GM20431 (cell line): Measurements from ENCODE around the gene ADCYAP1R1.

Source experiments
- in situ Hi-C: fragments of 300-500 bp; cut with MseI, MboI; formaldehyde crosslinking; loops from one replicate; pipeline ENCODE4 v1.15.0; 2020; ENCODE audit warnings: low sequenced_read_pairs; ENCODE audit not compliant: unreplicated experiment

Gene ADCYAP1R1

DNA sequence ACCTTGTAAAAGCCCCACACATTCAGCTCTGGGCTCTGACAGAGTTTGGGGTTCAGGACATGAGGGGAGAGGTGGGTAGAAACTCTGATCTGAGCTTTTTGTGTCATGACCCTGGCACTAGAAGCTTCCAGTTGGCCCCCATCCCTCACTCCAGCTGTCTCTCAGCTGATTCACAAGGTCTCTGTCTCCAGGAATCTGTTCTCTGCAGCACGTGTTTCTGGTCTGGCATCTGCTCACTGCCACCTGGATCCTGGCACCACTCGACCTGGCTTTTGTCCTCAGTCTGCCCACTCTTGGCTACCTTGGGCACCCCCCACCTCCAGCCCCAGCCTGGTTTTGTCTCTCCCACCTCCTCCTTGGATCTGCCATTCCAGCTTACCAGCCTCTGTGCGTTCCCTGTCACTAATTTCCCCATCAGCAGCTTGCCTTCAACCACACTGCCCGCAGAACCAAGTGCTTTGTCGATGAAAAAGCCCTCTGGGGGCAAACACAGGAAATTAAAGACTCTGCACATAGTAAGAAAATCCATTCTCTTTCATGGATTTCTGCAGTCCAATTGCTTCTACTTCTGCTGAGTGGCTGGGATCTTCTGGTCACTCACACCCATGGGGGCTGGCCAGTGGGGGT, 18.3 kb upstream of the ADCYAP1R1 start:
- in situ Hi-C loops: no loop called here

DNA sequence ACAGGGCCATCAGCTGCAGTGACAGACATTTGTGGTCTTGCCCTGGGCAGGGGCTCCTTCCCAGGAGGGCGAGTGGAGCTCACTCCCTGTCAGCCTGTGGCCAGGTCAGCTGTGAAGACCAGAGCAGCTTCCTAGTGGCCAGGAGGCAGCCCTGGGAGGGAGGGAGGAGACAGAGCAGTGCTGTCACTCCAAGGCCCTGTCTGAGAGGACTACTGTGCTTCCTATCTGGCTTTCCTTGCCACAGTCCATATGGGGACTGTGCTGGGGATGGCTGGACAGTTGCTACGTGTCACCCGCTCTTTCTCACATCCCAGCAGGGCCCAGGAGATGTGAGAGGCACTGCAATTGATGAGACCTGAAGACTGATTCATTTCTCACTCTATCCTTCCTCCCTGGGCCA, 15.2 kb upstream of the ADCYAP1R1 start:
- in situ Hi-C loops: no loop called here

GRCh38 chr7:31043051-31043471, 9.0 kb upstream of the ADCYAP1R1 start:
- in situ Hi-C loops: no loop called here

DNA sequence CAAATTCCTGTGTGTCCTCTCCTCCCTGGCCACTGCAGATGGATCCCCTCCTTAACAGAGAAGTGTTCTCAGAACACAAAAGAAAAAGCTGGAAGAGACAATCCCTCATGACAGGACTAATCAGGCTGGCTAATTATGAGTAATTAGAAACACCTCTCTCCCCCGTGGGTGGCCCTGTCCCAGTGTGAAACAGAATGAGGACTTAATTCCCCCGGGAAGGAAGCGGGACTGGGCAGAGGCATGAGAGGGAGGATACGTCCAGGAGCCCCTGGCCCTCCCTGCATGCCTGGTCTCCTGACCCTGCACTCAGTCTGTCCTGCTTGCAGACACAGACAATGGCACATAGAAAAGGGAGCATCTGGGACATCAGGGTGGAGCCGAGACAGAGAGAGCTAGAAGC, 7.6 kb upstream of the ADCYAP1R1 start:
- in situ Hi-C loops: no loop called here

GRCh38 chr7:31046723-31047122, 5.4 kb upstream of the ADCYAP1R1 start:
- in situ Hi-C loops: no loop called here

GRCh38 chr7:31047313-31048146, 4.6 kb upstream of the ADCYAP1R1 start:
- in situ Hi-C loops: no loop called here

DNA sequence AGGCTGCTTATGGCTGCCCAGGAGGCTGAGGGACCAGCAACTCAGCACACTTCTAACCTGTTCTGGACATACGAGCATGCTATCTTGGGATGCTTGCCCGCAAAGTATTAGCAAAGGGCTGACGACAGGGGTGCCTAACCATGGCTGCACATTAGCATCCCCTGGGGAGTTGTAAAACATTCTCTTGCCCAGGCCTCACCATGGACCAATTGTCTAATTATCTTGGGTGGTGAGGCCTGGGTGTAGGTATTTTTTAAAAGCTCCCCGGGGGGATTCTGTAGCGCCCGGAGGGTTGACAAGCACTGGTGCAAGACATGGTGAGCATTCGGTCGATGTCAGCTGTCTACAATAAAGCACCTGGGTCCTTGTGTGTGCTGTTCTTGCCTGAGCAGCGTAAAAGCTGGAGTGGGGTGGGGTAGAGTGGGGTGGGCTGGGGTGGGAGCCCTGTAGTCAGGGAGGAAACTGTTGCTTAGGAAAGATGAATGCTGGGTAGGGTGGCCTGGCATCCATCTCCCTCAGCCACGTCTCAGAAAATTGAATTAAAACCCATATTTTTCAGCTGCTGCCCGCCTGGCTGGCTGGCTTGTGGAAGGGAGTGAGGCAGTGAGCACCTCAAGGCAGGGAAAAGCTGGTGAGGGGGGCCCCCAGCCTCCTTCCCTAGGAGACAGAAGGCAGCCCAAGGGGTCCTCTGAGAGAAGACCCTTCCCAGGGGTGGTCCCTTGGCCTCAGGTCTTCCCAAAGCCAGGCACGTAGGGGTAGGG, 2.9 kb upstream of the ADCYAP1R1 start:
- in situ Hi-C loops: no loop called here

DNA sequence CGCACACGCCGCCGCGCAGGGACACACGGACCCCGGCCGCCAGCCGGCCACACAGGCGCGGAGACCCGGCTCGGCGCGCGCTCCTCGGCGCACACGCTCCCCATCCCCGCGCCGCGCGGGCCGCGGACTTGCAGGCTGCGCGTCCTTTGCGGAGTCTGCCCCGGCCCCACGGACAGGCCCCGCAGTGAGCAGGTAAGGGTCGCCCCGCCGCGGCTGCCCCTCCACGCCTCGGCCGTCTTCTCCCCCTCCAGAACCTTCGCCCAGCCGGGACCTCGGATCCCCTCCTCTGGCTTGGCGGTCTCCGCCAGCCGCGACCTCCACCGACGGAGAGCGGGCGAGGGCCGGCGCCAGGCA, 356 bp downstream of the ADCYAP1R1 start:
- in situ Hi-C loops: no loop called here

GRCh38 chr7:31052841-31053601, 913 bp downstream of the ADCYAP1R1 start:
- in situ Hi-C loops: no loop called here

GRCh38 chr7:31053986-31054385, 1.9 kb downstream of the ADCYAP1R1 start:
- in situ Hi-C loops: no loop called here

DNA sequence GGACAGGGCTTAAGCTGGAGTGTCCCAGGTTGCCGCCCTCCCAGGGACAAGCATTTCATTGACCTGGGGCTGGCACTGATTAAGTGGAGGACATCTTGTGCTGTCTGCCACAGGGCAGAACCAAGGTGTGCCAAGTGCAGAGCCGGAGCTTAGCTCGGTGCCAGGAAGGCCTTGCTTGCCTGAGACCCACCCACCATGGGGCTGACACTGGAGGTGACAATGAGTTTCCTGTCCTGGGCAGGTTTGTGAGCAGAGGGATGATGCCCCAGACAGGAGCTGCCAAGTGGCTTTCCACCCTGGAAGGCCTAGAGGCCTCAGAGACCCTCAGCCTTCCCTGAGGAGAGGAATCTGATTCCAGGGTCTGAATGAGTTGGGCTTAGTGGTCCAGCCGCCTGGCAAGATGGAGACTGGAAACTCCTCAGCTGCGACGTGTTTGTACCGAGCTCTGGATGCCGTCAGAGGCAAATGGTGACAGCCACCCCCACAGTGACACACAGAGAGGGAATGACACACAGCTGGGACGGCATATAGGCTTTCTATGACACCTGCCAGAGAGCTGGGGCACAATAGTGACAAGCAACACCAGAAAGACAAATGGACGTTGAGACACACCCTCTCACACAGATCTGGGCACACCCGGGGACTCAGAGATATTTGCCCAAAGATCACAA, 2.6 kb downstream of the ADCYAP1R1 start:
- in situ Hi-C loops: no loop called here

DNA sequence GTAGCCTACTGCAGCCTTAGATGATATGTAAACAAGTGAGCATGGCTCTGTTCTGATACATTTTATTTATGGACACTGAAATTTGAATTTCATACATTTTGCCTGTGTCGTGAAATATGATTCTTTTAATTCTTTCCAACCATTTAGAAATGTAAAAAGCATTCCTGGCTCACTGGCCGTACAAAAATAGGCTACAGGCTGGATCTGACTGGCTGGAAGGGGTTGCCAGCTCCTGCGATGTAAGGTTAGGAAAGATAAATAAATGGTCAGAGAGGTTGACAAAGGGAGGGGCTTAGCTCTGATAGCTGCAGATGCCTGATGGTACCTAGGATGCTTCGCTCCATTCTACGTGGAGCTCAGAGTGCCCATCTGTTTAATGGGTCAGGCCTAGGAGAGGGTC, 3.4 kb downstream of the ADCYAP1R1 start:
- in situ Hi-C loops: no loop called here

- in situ Hi-C loops: no loop called here
Measured at GRCh38 chr7:31056775-31057346, 4.8 kb downstream of the ADCYAP1R1 start.

GRCh38 chr7:31058122-31058521, 6.0 kb downstream of the ADCYAP1R1 start:
- in situ Hi-C loops: no loop called here

DNA sequence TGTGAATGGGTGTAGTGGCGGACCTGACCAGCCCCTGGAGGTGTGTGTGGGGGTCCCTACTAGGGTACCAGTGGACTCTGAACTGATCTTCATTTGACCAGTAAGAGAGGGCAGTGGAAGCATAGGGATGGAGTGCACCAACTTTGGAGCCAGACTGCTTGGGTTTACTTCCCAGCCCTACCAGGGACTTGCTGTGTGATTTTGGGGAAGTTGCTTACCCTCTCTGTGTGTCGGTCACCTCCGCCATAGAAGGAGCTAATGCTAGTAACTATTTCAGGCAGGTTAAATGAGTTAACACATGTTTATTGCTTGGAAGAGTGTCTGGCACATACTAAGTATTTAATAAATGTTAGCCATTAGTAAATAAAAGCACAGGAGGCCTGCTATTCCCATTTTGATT, 6.6 kb downstream of the ADCYAP1R1 start:
- in situ Hi-C loops: no loop called here

GRCh38 chr7:31059551-31059950, 7.4 kb downstream of the ADCYAP1R1 start:
- in situ Hi-C loops: no loop called here

GRCh38 chr7:31061185-31061584, 9.1 kb downstream of the ADCYAP1R1 start:
- in situ Hi-C loops: no loop called here

- in situ Hi-C loops: no loop called here
Measured at GRCh38 chr7:31062746-31063435, 10.8 kb downstream of the ADCYAP1R1 start.

DNA sequence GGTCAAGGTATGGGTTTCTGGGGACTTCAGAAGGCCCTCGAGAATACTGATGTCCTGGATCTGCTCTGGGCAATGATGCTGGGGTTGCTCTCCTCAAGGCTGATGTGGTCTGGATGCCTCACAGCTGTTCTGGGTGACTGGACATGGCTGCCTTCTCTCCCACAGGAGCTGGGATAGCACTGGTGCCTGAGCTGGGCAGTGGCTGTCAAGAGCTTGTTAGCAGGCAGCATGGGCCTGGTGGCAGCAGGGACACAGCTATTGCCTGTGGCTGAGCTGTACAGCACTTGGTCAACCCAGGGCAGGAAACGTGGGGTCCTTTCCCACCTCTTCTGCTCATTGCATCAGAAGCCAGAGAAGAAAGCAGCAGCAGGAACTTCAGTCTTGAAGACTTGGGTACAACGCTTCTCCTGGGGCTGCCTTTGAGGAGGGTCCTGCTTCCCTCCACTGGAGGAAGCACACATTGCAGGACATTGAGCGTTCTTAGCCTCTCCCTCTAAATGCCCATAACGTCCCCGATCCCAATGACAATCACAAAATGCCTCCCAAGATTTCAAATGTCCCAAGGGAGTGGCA, 13.0 kb downstream of the ADCYAP1R1 start:
- in situ Hi-C loops: no loop called here
